CD8-positive, alpha-beta memory T cell (primary cell): ENCODE measurements around the gene BCAT1. TPM values are rescaled to one million over a fixed set of nuclear protein-coding genes. Genes with fewer than 3 reads are reported as not detected.
A peak's percentile ranks its signal among the peaks of the same experiment; 100 is the strongest.
"Not testable (repeated sequence)": the region's sequence is repeated elsewhere in the genome, so short reads cannot be mapped to it uniquely, and the experiment has no call there.

Experiments used
- CTCF ChIA-PET: fragments of 350-600 bp; sonication (Branson Sonifier 250); formaldehyde crosslinking; loops from one replicate; lab custom pipeline; 2021; ENCODE audit warnings: antibody characterized with exemption; lab: Charles Lee
- POLR2A ChIA-PET: fragments of 350-600 bp; sonication (Branson Sonifier 250); formaldehyde crosslinking; loops from one replicate; lab custom pipeline; 2021; ENCODE audit warnings: antibody characterized with exemption; lab: Charles Lee
- DNase-seq, 5 donors: peaks; one replicate each; pipeline versions ENCODE4 v3.0.0 to v3.0.0-alpha.2; 2020 to 2022; ENCODE audit warnings: mixed read lengths in 1 of 5
- H3K27ac ChIP-seq: one replicate; pipeline ENCODE4 v1.7.0; 2013; ENCODE audit warnings: low read depth, mild to moderate bottlenecking, low read length, moderate library complexity
- H3K27me3 ChIP-seq: 2 replicates; pipeline ENCODE4 v1.7.0; 2013; ENCODE audit warnings: low read length, mild to moderate bottlenecking; ENCODE audit not compliant: insufficient read depth, poor library complexity, severe bottlenecking
- H3K36me3 ChIP-seq: 2 replicates; pipeline ENCODE4 v1.7.0; 2013; ENCODE audit warnings: mild to moderate bottlenecking, low read length, moderate library complexity; ENCODE audit not compliant: insufficient read depth
- H3K4me1 ChIP-seq: 2 replicates; pipeline ENCODE4 v1.7.0; 2013; ENCODE audit warnings: mild to moderate bottlenecking, low read length, moderate library complexity; ENCODE audit not compliant: insufficient read depth
- H3K4me3 ChIP-seq: 2 replicates; pipeline ENCODE4 v1.7.0; 2013; ENCODE audit warnings: mild to moderate bottlenecking, low read length
- H3K9me3 ChIP-seq: 2 replicates; pipeline ENCODE4 v1.7.0; 2013; ENCODE audit warnings: mild to moderate bottlenecking, low read length
- H3K27ac Mint-ChIP-seq, 8 donors: one replicate each; pipeline ENCODE4 v1.8.0; 2020 to 2021; ENCODE audit warnings: mixed read lengths in 8 of 8, mild to moderate bottlenecking in 6 of 8, inconsistent platforms in 3 of 8, moderate library complexity in 3 of 8
- H3K27me3 Mint-ChIP-seq, 2 donors: one replicate each; pipeline ENCODE4 v1.8.0; 2020 to 2021; ENCODE audit warnings: mixed read lengths in 2 of 2, mild to moderate bottlenecking in 1 of 2, moderate library complexity in 1 of 2
- H3K36me3 Mint-ChIP-seq, 3 donors: one replicate each; pipeline ENCODE4 v1.8.0; 2020 to 2021; ENCODE audit warnings: mixed read lengths in 3 of 3, inconsistent platforms in 1 of 3, mild to moderate bottlenecking in 1 of 3
- H3K4me1 Mint-ChIP-seq, 3 donors: one replicate each; pipeline ENCODE4 v1.8.0; 2020 to 2021; ENCODE audit warnings: mixed read lengths in 3 of 3, inconsistent platforms in 1 of 3, mild to moderate bottlenecking in 1 of 3
- H3K4me3 Mint-ChIP-seq, 7 donors: one replicate each; pipeline ENCODE4 v1.8.0; 2020 to 2021; ENCODE audit warnings: mixed read lengths in 7 of 7, mild to moderate bottlenecking in 6 of 7, moderate library complexity in 4 of 7, inconsistent platforms in 2 of 7
- H3K9me3 Mint-ChIP-seq, 5 donors: one replicate each; pipeline ENCODE4 v1.8.0; 2020 to 2022; ENCODE audit warnings: mixed read lengths in 5 of 5, mild to moderate bottlenecking in 3 of 5, moderate library complexity in 2 of 5, inconsistent platforms in 1 of 5
- polyA plus RNA-seq: library from polyadenylated mRNA; unstranded; fragments of 300-500 nt; fragmentation: Illumina TruSeq; gene quantifications from one replicate; pipeline ENCODE4 v1.2.3, GENCODE V29; 2021
- total RNA-seq, 2 experiments: library from RNA; stranded (reverse); gene quantifications; one replicate each; pipeline ENCODE4 v1.2.3, GENCODE V29; 2021

Gene BCAT1
- total and polyA plus RNA-seq, 3 experiments from 2014 or later: 0.58 to 26.5 (median 24.2) TPM

- no peak for DNase-seq
- Histone ChIP-seq H3K4me3 (no peak overlapping the region), H3K4me1 (peaks cover 9% of the 10 kb centered on the region), H3K27me3 (peaks cover 11% of the 10 kb centered on the region), H3K36me3 (no peaks in the 10 kb centered on the region), H3K27ac (no peak overlapping the region), H3K9me3 (no peaks in the 10 kb centered on the region)
- ChIA-PET CTCF (no interaction called here), POLR2A (no interaction called here)
- no peak overlapping the region for H3K4me3 Mint-ChIP-seq
- H3K27me3 Mint-ChIP-seq: peaks cover 18 to 58% of the 10 kb centered on the region in 2 donors
- no peaks in the 10 kb centered on the region for H3K9me3 Mint-ChIP-seq
- H3K4me1 Mint-ChIP-seq: peaks cover 21 to 28% (median 26%) of the 10 kb centered on the region in 3 donors
- H3K36me3 Mint-ChIP-seq: no peaks in the 10 kb centered on the region
- no peak overlapping the region for H3K27ac Mint-ChIP-seq
Observed at GRCh38 chr12:24945039-24945438, 3.9 kb downstream of the BCAT1 start.

GRCh38 chr12:24944601-24944975 lies 4.3 kb downstream of the BCAT1 start:
- no peaks in the 10 kb centered on the region for H3K36me3 ChIP-seq
- CTCF ChIA-PET: no interaction called here

DNA sequence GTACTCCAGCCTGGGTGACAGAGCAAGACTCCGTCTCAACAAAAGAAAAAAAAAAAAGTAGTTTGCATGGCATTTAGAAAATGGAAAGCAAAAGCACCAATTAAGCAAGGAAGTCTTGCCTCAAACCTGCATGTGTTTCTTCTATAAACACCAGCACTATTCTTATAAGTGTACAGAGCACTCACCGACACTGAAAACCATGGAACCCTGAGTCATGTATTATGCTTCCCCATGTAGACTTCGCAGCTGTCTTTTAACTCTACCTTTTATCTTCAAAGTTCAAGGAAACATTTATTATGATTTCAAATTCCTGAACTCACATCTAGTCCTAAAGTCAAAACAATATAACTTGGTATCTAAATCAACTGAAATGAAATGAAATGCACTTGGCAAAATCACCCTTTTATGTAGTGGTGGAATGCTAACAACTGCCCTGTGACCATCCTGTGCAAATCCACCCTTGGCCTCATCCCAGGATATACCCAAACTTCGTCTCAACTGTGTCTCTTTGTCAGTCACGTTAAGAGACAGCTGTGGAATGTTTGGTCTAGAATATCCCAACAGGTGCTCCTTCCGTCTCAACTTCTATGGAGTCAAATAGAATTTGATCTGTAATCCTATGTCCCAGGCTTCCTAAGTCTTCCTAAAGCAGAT lies 4.8 kb downstream of the BCAT1 start:
- peaks cover 17 to 23% (median 21%) of the 10 kb centered on the region in 3 donors for H3K4me1 Mint-ChIP-seq
- peaks cover 18 to 53% of the 10 kb centered on the region in 2 donors for H3K27me3 Mint-ChIP-seq
- no peaks in the 10 kb centered on the region for H3K36me3 ChIP-seq
- ChIA-PET CTCF (no interaction called here), POLR2A (no interaction called here)
- no peak overlapping the region for H3K4me3 ChIP-seq
- H3K27me3 ChIP-seq: peaks cover 11% of the 10 kb centered on the region
- peaks cover 9% of the 10 kb centered on the region for H3K4me1 ChIP-seq
- DNase-seq: no peak
- no peak overlapping the region for H3K4me3 Mint-ChIP-seq
- no peak overlapping the region for H3K27ac ChIP-seq
- no peaks in the 10 kb centered on the region for H3K36me3 Mint-ChIP-seq
- peak overlapping the region in 1 of 8 donors; percentile 51 for H3K27ac Mint-ChIP-seq
- H3K9me3 Mint-ChIP-seq: no peaks in the 10 kb centered on the region
- no peaks in the 10 kb centered on the region for H3K9me3 ChIP-seq

More at GRCh38 chr12:24944601-24944975, 4.3 kb downstream of the BCAT1 start:
- Mint-ChIP-seq H3K4me3 (no peak overlapping the region), H3K27ac (no peak overlapping the region), H3K36me3 (no peaks in the 10 kb centered on the region), H3K27me3 (peaks cover 17 to 57% of the 10 kb centered on the region in 2 donors), H3K4me1 (peaks cover 21 to 28% (median 26%) of the 10 kb centered on the region in 3 donors), H3K9me3 (no peaks in the 10 kb centered on the region)
- Histone ChIP-seq H3K9me3 (no peaks in the 10 kb centered on the region), H3K4me3 (no peak overlapping the region), H3K27me3 (peaks cover 11% of the 10 kb centered on the region), H3K27ac (no peak overlapping the region), H3K4me1 (peaks cover 9% of the 10 kb centered on the region)
- no peak for DNase-seq
- POLR2A ChIA-PET: no interaction called here

DNA sequence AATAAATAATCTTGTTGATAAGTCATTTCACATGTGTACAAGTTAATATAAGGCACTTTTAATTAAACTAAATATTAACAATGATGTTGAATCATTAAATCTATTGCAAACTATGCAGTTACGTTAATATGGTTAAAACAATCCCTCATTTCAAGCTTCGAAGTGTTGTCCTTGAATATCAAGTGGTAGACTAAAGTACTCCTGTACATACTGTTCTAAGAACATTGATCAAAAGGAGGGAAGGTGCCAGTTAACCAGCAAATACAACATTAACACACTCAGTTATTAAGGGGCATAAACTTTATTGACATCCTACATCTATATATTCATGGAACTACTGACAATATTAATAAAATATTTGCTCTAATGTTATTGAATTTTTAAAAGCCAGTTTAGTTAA lies 8.7 kb downstream of the BCAT1 start:
- Mint-ChIP-seq H3K4me3 (no peak overlapping the region), H3K27ac (no peak overlapping the region), H3K36me3 (no peaks in the 10 kb centered on the region), H3K4me1 (no peaks in the 10 kb centered on the region), H3K9me3 (no peaks in the 10 kb centered on the region), H3K27me3 (peaks cover 6 to 24% of the 10 kb centered on the region in 2 donors)
- no peaks in the 10 kb centered on the region for H3K9me3 ChIP-seq
- no peaks in the 10 kb centered on the region for H3K27me3 ChIP-seq
- no peaks in the 10 kb centered on the region for H3K4me1 ChIP-seq
- no peak for DNase-seq
- no peak overlapping the region for H3K27ac ChIP-seq
- no peak overlapping the region for H3K4me3 ChIP-seq
- no peaks in the 10 kb centered on the region for H3K36me3 ChIP-seq
- POLR2A ChIA-PET: no interaction called here
- CTCF ChIA-PET: no interaction called here

- H3K4me3 ChIP-seq, H3K4me1 ChIP-seq, H3K4me3 Mint-ChIP-seq, H3K9me3 Mint-ChIP-seq, H3K9me3 ChIP-seq, POLR2A ChIA-PET, H3K27ac ChIP-seq, H3K36me3 Mint-ChIP-seq, H3K27me3 ChIP-seq, DNase-seq, H3K36me3 ChIP-seq, CTCF ChIA-PET, H3K4me1 Mint-ChIP-seq, H3K27ac Mint-ChIP-seq: not testable (repeated sequence)
- H3K27me3 Mint-ChIP-seq: peaks cover 6 to 22% of the 10 kb centered on the region in 2 donors
Observed at GRCh38 chr12:24939551-24939950, 9.3 kb downstream of the BCAT1 start.

GRCh38 chr12:24938341-24938740 lies 10.6 kb downstream of the BCAT1 start:
- H3K4me3 ChIP-seq: no peak overlapping the region
- H3K27me3 ChIP-seq: no peaks in the 10 kb centered on the region
- H3K27me3 Mint-ChIP-seq: peaks cover 5 to 15% of the 10 kb centered on the region in 2 donors
- H3K4me1 Mint-ChIP-seq: no peaks in the 10 kb centered on the region
- no peaks in the 10 kb centered on the region for H3K9me3 ChIP-seq
- no peaks in the 10 kb centered on the region for H3K36me3 Mint-ChIP-seq
- H3K27ac Mint-ChIP-seq: no peak overlapping the region
- CTCF ChIA-PET: no interaction called here
- POLR2A ChIA-PET: no interaction called here
- DNase-seq: no peak
- no peaks in the 10 kb centered on the region for H3K9me3 Mint-ChIP-seq
- H3K27ac ChIP-seq: no peak overlapping the region
- no peak overlapping the region for H3K4me3 Mint-ChIP-seq
- no peaks in the 10 kb centered on the region for H3K36me3 ChIP-seq
- no peaks in the 10 kb centered on the region for H3K4me1 ChIP-seq

GRCh38 chr12:24937553-24938244 lies 11.2 kb downstream of the BCAT1 start:
- ChIA-PET CTCF (no interaction called here), POLR2A (no interaction called here)
- Histone ChIP-seq H3K4me1 (no peaks in the 10 kb centered on the region), H3K4me3 (no peak overlapping the region), H3K9me3 (no peaks in the 10 kb centered on the region), H3K36me3 (no peaks in the 10 kb centered on the region), H3K27me3 (no peaks in the 10 kb centered on the region), H3K27ac (no peak overlapping the region)
- Mint-ChIP-seq H3K4me3 (no peak overlapping the region), H3K27ac (no peak overlapping the region), H3K9me3 (no peaks in the 10 kb centered on the region), H3K27me3 (peaks cover 5 to 13% of the 10 kb centered on the region in 2 donors), H3K4me1 (no peaks in the 10 kb centered on the region), H3K36me3 (no peaks in the 10 kb centered on the region)
- no peak for DNase-seq

- Mint-ChIP-seq H3K4me1 (peaks cover 0 to 2% (median 0%) of the 10 kb centered on the region in 3 donors), H3K4me3 (no peak overlapping the region), H3K27ac (peak overlapping the region in 1 of 8 donors; percentile 21), H3K9me3 (no peaks in the 10 kb centered on the region), H3K27me3 (peaks cover 0 to 4% of the 10 kb centered on the region in 2 donors), H3K36me3 (no peaks in the 10 kb centered on the region)
- Histone ChIP-seq H3K4me1 (no peaks in the 10 kb centered on the region), H3K27me3 (no peaks in the 10 kb centered on the region), H3K27ac (no peak overlapping the region), H3K36me3 (no peaks in the 10 kb centered on the region), H3K4me3 (no peak overlapping the region), H3K9me3 (no peaks in the 10 kb centered on the region)
- CTCF ChIA-PET: no interaction called here
- POLR2A ChIA-PET: no interaction called here
- no peak for DNase-seq
Observed at GRCh38 chr12:24933694-24934407, 15.1 kb downstream of the BCAT1 start.
